H1 (cell line): ENCODE data around the gene SRMS. TPM values are rescaled to one million over a fixed set of nuclear protein-coding genes. Genes with fewer than 3 reads are reported as not detected.

ENCODE experiments used
- BCL11A ChIP-seq, 2 experiments: IDR thresholded peaks; one replicate each; pipeline ENCODE4 v1.6.1; 2011; ENCODE audit warnings: low read depth in 2 of 2, low read length in 2 of 2, mild to moderate bottlenecking in 2 of 2
- TAF7 ChIP-seq: optimal IDR thresholded peaks from 2 replicates; pipeline ENCODE3; 2011; ENCODE audit warnings: low read depth, mild to moderate bottlenecking, inconsistent platforms, low read length, moderate library complexity, borderline replicate concordance
- polyA plus RNA-seq, 7 experiments: library from polyadenylated mRNA; depleted of rRNA in 3 of 7; stranded (reverse) in 5 of 7; unstranded in 2 of 7; fragments of >200 nt in 5 of 7; fragments of 200-250 nt in 2 of 7; gene quantifications; 1 replicate in 5 of 7; 2 replicates in 1 of 7; 4 replicates in 1 of 7; pipeline versions ENCODE4 v1.2.1 to v1.2.3, GENCODE V29; 2011 to 2013; ENCODE audit warnings: missing spikeins in 2 of 7, mixed read lengths in 2 of 7
- total RNA-seq: library from RNA; stranded (reverse); fragmentation: NEBNext Ultra II Directional; extraction: Animal tissue kit (Norgen Biotek cat#: 25700); gene quantifications from 2 replicates; pipeline ENCODE4 v1.2.1, GENCODE V29; 2021

SRMS gene
- total and polyA plus RNA-seq, 2 of the 8 experiments (the other 6 are each of a cell fraction or from before 2014, with no cell fraction given), result 0.39 to 0.76 TPM

- no peak for TF ChIP-seq BCL11A (IDR thresholded peaks at IDR 0.05; ENCODE audit: low read depth in 2 of 2, low read length in 2 of 2)
- no peak for TF ChIP-seq TAF7
Measured at GRCh38 chr20:63495167-63495720, 52.3 kb downstream of the SRMS start (continued).
